ENCODE measurements around the gene SAMD8.

GRCh38 chr10:75100764-75101291 is 10.6 kb upstream of the SAMD8 start:
- TF ChIP-seq CTCF (conservative IDR thresholded peaks at IDR 0.05; ENCODE audit: low read depth, low read length) (no peak), EZH2 (IDR thresholded peaks at IDR 0.05; ENCODE audit: borderline replicate concordance, low read depth, low read length, poor library complexity, severe bottlenecking) (no peak)
